Ovary (tissue), 3 donors: ENCODE data around the gene HBA1.

Experiments used
- EP300 ChIP-seq: sonication (generic); formaldehyde crosslinking; IDR thresholded peaks from one replicate; pipeline ENCODE4 v1.6.1; 2017; ENCODE audit warnings: antibody characterized with exemption
- POLR2A ChIP-seq: fragments of 450-650 bp; IDR thresholded peaks from one replicate; pipeline ENCODE4 v1.6.1; 2017; ENCODE audit warnings: antibody characterized with exemption, mild to moderate bottlenecking, moderate library complexity
- TF ChIP-seq, protein P1 (sequence below), 3 donors: fragments of 450-650 bp in 2 of 3; fragments of 200-600 bp in 1 of 3; IDR thresholded peaks; one replicate each; pipeline versions ENCODE4 v1.5.1 to v1.8.0; 2016 to 2022; ENCODE audit warnings: antibody characterized with exemption in 3 of 3, mild to moderate bottlenecking in 1 of 3
- donor health status: DM: no; HTN: no; CAD: no.

DNA sequence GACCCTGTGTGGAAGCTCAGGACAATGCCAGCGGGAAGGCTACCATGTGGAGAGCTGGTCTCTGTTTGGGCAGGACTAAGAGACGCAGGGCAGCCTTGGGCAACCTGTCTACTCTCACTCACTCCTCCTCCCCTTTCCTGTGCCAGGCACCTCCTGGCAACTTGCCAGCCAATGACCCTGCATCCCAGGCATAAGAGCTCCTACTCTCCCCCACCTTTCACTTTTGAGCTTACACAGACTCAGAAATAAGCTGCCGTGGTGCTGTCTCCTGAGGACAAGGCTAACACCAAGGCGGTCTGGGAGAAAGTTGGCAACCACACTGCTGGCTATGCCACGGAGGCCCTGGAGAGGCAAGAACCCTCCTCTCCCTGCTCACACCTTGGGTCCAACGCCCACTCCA is 8.1 kb upstream of the HBA1 start:
- TF ChIP-seq, protein P1, sequence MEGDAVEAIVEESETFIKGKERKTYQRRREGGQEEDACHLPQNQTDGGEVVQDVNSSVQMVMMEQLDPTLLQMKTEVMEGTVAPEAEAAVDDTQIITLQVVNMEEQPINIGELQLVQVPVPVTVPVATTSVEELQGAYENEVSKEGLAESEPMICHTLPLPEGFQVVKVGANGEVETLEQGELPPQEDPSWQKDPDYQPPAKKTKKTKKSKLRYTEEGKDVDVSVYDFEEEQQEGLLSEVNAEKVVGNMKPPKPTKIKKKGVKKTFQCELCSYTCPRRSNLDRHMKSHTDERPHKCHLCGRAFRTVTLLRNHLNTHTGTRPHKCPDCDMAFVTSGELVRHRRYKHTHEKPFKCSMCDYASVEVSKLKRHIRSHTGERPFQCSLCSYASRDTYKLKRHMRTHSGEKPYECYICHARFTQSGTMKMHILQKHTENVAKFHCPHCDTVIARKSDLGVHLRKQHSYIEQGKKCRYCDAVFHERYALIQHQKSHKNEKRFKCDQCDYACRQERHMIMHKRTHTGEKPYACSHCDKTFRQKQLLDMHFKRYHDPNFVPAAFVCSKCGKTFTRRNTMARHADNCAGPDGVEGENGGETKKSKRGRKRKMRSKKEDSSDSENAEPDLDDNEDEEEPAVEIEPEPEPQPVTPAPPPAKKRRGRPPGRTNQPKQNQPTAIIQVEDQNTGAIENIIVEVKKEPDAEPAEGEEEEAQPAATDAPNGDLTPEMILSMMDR (IDR thresholded peaks at IDR 0.05), result no peak
- TF ChIP-seq POLR2A, result no peak
- no peak for TF ChIP-seq EP300
